Pulmonary artery endothelial cell (primary cell): ENCODE results near the gene DUXB. TPM values are rescaled to one million over a fixed set of nuclear protein-coding genes. Genes with fewer than 3 reads are reported as not detected.

ENCODE experiments used
- DNase-seq: peaks from one replicate; pipeline ENCODE4 v3.0.0-alpha.2; 2011; ENCODE audit warnings: low read depth, low spot score
- total RNA-seq: library from RNA; depleted of rRNA; stranded (reverse); fragments of >200 nt; gene quantifications from 2 replicates; pipeline ENCODE4 v1.2.3, GENCODE V29; 2014

Gene DUXB
- total RNA-seq, 1 donor from 2014 or later = not detected

- DNase-seq = peak; percentile 27
These were observed 40.4 kb downstream of the DUXB start for GRCh38 chr16:75660726-75661302.

- no peak for DNase-seq
These were observed 40.9 kb downstream of the DUXB start for GRCh38 chr16:75660321-75660720.

GRCh38 chr16:75658175-75658574 lies 43.1 kb downstream of the DUXB start:
- DNase-seq = no peak

- DNase-seq = no peak
These were observed 47.3 kb downstream of the DUXB start for GRCh38 chr16:75653922-75654321.

GRCh38 chr16:75648265-75649076 lies 52.8 kb downstream of the DUXB start:
- DNase-seq = no peak

- DNase-seq = peak; percentile 75
These were observed 53.6 kb downstream of the DUXB start, which contains the start of the genes KARS1 and TERF2IP for GRCh38 chr16:75647492-75648264. TSS of gene KARS1 (minus strand) at chr16:75647665. CDS start at chr16:75647639, 26 bp downstream. TSS of gene TERF2IP (plus strand) at chr16:75647773. CDS start at chr16:75647883, 110 bp downstream.

DNA sequence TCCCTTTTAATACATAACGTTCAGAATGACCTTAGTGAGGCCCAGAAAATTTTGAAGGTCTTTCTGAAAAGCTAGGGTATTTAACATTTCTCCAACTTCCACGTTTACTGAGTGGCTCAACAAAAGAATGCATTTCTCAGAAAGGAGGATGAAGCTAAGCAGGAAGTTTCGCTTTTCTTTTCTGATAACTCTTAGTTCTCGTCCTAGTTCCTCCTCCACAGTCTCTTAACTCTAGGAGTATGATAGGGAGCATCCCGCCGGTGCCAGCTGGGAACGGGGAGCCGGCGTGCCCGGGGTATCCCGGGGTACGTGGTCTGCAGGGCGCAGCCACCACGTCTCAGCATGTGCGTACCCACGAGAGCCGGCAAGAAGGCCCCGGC lies 54.2 kb downstream of the DUXB start:
- DNase-seq = no peak

DNA sequence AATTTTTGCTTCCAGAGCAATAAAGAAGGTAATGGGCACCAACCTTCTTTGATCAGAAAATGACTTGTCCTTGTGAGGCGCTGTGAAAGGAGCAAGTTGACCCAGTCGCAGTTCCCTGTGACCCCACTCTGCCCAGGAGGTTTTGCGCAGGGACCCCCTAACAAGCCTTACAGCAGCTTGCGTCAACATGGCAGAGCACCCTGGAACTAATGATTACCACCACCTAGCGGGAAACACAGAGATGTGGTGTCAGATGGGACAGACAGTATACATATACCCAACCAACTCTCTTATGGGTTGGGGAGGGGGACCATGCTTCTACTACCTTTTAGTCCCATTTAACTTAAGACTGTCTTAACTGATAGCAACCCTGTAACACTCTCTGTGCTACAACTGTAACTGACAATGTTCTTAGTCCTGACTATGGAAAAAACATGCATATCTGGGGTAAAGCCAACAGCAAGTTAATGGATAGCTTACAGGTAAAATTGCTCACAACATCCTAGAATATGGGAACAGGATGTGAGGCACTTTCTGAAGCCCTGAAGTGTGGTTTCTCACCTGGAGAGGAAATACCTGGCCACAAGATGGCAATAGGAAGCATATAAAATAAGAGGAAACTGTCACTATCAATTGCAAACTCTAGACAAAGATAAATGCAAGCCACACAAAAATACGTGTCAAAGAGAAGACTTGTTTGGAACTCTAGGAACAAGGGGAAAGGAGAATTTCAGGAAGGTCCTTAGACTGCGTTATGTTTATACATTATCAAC lies 56.8 kb downstream of the DUXB start:
- DNase-seq = no peak

Other genes with a start within 250 kb of the DUXB start
- 25.1 and 49.3 TPM in 2 replicates for gene TMEM170A, start 236.8 kb downstream of the DUXB start, total RNA-seq
- gene CHST6, start 206.0 kb downstream of the DUXB start, total RNA-seq = 1.5 and 2.1 TPM in 2 replicates
- gene CHST5, start 165.4 kb downstream of the DUXB start, total RNA-seq = not detected in 2 replicates
- gene TMEM231, start 145.2 kb downstream of the DUXB start, total RNA-seq = 15.0 and 19.2 TPM in 2 replicates
- gene GABARAPL2, start 135.1 kb downstream of the DUXB start, total RNA-seq = 33.1 and 34.6 TPM in 2 replicates
- gene ADAT1, start 78.2 kb downstream of the DUXB start, total RNA-seq = 55.0 and 59.7 TPM in 2 replicates
- 213 and 222 TPM in 2 replicates for gene KARS1, start 53.8 kb downstream of the DUXB start, total RNA-seq
- 39.0 and 49.8 TPM in 2 replicates for gene TERF2IP, start 53.7 kb downstream of the DUXB start, total RNA-seq
- gene CPHXL2, start 24.5 kb downstream of the DUXB start, total RNA-seq = not detected in 2 replicates
- not detected in 2 replicates for gene CPHXL, start 25.0 kb upstream of the DUXB start, total RNA-seq